CD14-positive monocyte (primary cell): ENCODE measurements around the gene APOC4. TPM values are rescaled to one million over a fixed set of nuclear protein-coding genes. Genes with fewer than 3 reads are reported as not detected.
"Not testable (repeated sequence)": the region's sequence is repeated elsewhere in the genome, so short reads cannot be mapped to it uniquely, and the experiment has no call there.

Source experiments
- DNase-seq, 3 donors: peaks; one replicate each; pipeline ENCODE4 v3.0.0-alpha.2; 2011 to 2022
- H2AFZ ChIP-seq: 2 replicates; pipeline ENCODE4 v1.6.0; 2012; ENCODE audit warnings: mild to moderate bottlenecking, low read depth, low read length, inconsistent platforms; ENCODE audit not compliant: insufficient read depth, poor library complexity, severe bottlenecking
- H3K27ac ChIP-seq, 2 donors: 1 replicate in 1 of 2; 2 replicates in 1 of 2; pipeline ENCODE4 v1.5.1; 2012 to 2013; ENCODE audit warnings: low read length in 2 of 2, control low read depth in 1 of 2, inconsistent platforms in 1 of 2, low read depth in 1 of 2, mild to moderate bottlenecking in 1 of 2
- H3K27me3 ChIP-seq, 2 donors: one replicate each; pipeline versions ENCODE4 v1.6.0 to v1.6.1; 2011 to 2013; ENCODE audit warnings: low read length in 2 of 2; ENCODE audit not compliant: control insufficient read depth in 2 of 2, insufficient read depth in 2 of 2
- H3K36me3 ChIP-seq, 2 donors: replicated peaks in 1 of 2; 1 replicate in 1 of 2; 2 replicates in 1 of 2; pipeline versions ENCODE4 v1.5.1 to v1.6.1; 2012 to 2013; ENCODE audit warnings: low read length in 2 of 2, control low read depth in 1 of 2, inconsistent platforms in 1 of 2, mild to moderate bottlenecking in 1 of 2; ENCODE audit not compliant: insufficient read depth in 2 of 2, control insufficient read depth in 1 of 2
- H3K4me1 ChIP-seq, 2 donors: 1 replicate in 1 of 2; 2 replicates in 1 of 2; pipeline versions ENCODE4 v1.5.1 to v1.6.1; 2012 to 2013; ENCODE audit warnings: low read length in 2 of 2, control low read depth in 1 of 2, inconsistent platforms in 1 of 2, mild to moderate bottlenecking in 1 of 2, moderate library complexity in 1 of 2; ENCODE audit not compliant: insufficient read depth in 2 of 2, control insufficient read depth in 1 of 2
- H3K4me2 ChIP-seq: replicated peaks from 2 replicates; pipeline ENCODE3; 2012; ENCODE audit warnings: low read length, moderate library complexity, mild to moderate bottlenecking; ENCODE audit not compliant: poor library complexity, severe bottlenecking; ENCODE audit errors: extremely low read depth
- H3K4me3 ChIP-seq, 3 experiments: fragments of 200-600 bp in 1 of 3; sonication (generic) in 1 of 3; replicated peaks in 1 of 3; 1 replicate in 2 of 3; 2 replicates in 1 of 3; pipeline ENCODE4 v1.5.1; 2011 to 2013; ENCODE audit warnings: low read length in 3 of 3, mild to moderate bottlenecking in 3 of 3, control low read depth in 2 of 3, low read depth in 2 of 3, inconsistent platforms in 1 of 3, moderate library complexity in 1 of 3
- H3K79me2 ChIP-seq: 2 replicates; pipeline ENCODE4 v1.6.0; 2012; ENCODE audit warnings: mild to moderate bottlenecking, control low read depth, inconsistent platforms, low read length, moderate library complexity; ENCODE audit not compliant: insufficient read depth
- H3K9ac ChIP-seq: 2 replicates; pipeline ENCODE4 v1.6.0; 2017; ENCODE audit warnings: low read length, mild to moderate bottlenecking; ENCODE audit not compliant: insufficient read depth, poor library complexity, severe bottlenecking
- H3K9me3 ChIP-seq, 2 donors: replicated peaks in 1 of 2; 1 replicate in 1 of 2; 2 replicates in 1 of 2; pipeline versions ENCODE4 v1.5.1 to v1.6.1; 2012 to 2013; ENCODE audit warnings: low read length in 2 of 2, control low read depth in 1 of 2; ENCODE audit not compliant: control insufficient read depth in 1 of 2, insufficient read depth in 1 of 2
- H4K20me1 ChIP-seq: 2 replicates; pipeline ENCODE4 v1.6.0; 2012; ENCODE audit warnings: mild to moderate bottlenecking, low read length, control low read depth, moderate library complexity; ENCODE audit not compliant: insufficient read depth
- H3K27ac Mint-ChIP-seq, 7 donors: one replicate each; pipeline ENCODE4 v1.8.0; 2020; ENCODE audit warnings: mild to moderate bottlenecking in 7 of 7, mixed read lengths in 7 of 7, moderate library complexity in 6 of 7, inconsistent platforms in 2 of 7
- H3K27me3 Mint-ChIP-seq, 3 donors: one replicate each; pipeline ENCODE4 v1.8.0; 2021 to 2022; ENCODE audit warnings: low read depth in 3 of 3, mild to moderate bottlenecking in 3 of 3, mixed read lengths in 3 of 3, moderate library complexity in 3 of 3, inconsistent platforms in 1 of 3
- H3K36me3 Mint-ChIP-seq, 2 donors: one replicate each; pipeline ENCODE4 v1.8.0; 2020; ENCODE audit warnings: mixed read lengths in 2 of 2, inconsistent platforms in 1 of 2, mild to moderate bottlenecking in 1 of 2
- H3K4me1 Mint-ChIP-seq: one replicate; pipeline ENCODE4 v1.8.0; 2020; ENCODE audit warnings: mild to moderate bottlenecking, mixed read lengths
- H3K4me3 Mint-ChIP-seq, 2 donors: one replicate each; pipeline ENCODE4 v1.8.0; 2020; ENCODE audit warnings: mild to moderate bottlenecking in 2 of 2, mixed read lengths in 2 of 2, moderate library complexity in 1 of 2
- H3K9me3 Mint-ChIP-seq, 7 donors: one replicate each; pipeline ENCODE4 v1.8.0; 2020 to 2022; ENCODE audit warnings: mixed read lengths in 7 of 7, mild to moderate bottlenecking in 6 of 7, moderate library complexity in 6 of 7, inconsistent platforms in 2 of 7
- WGBS: methylation state at CpG from one replicate; pipeline ENCODE4 v1.1.5; 2013; ENCODE audit warnings: missing lambda C conversion rate; ENCODE audit not compliant: insufficient coverage; 5-methylcytosine and 5-hydroxymethylcytosine counted together
- intact Hi-C, 2 donors: fragments of 100-400 bp; cut with micrococcal nuclease; formaldehyde crosslinking; loops; one replicate each; pipeline versions ENCODE4 v1.15.0 to v1.15.1; 2023
- polyA plus RNA-seq, 3 donors: library from polyadenylated mRNA; depleted of rRNA in 1 of 3; unstranded in 2 of 3; stranded (reverse) in 1 of 3; fragments of 300-500 nt in 2 of 3; fragments of >200 nt in 1 of 3; fragmentation: Illumina TruSeq in 2 of 3; gene quantifications; 1 replicate in 2 of 3; 2 replicates in 1 of 3; pipeline ENCODE4 v1.2.3, GENCODE V29; 2012 to 2021
- TF ChIP-seq, protein P1 (sequence below): fragments of 200-600 bp; IDR thresholded peaks from one replicate; pipeline ENCODE4 v1.8.0; 2022; ENCODE audit warnings: antibody characterized with exemption, mild to moderate bottlenecking

APOC4 gene
- polyA plus RNA-seq, 3 donors = not detected

DNA sequence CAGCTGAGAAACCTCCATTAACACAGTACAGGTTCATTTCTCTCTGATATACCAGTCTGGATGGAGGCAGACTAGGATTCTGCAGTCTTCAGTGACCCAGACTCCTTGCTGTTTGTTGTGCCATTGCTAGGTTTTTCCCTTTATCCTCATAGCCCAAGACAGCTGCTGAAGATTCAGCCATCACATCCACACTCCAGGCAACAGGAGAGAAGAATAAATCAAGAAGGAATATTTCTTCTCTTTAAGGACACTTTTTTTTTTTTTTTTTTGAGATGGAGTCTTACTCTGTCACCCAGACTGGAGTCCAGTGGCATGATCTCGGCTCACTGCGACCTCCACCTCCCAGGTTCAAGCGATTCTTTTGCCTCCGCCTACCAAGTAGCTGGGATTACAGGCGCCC is 27.4 kb downstream of the APOC4 start:
- H4K20me1 ChIP-seq = peaks cover 34% of the 10 kb centered on the region
- TF ChIP-seq, protein P1, sequence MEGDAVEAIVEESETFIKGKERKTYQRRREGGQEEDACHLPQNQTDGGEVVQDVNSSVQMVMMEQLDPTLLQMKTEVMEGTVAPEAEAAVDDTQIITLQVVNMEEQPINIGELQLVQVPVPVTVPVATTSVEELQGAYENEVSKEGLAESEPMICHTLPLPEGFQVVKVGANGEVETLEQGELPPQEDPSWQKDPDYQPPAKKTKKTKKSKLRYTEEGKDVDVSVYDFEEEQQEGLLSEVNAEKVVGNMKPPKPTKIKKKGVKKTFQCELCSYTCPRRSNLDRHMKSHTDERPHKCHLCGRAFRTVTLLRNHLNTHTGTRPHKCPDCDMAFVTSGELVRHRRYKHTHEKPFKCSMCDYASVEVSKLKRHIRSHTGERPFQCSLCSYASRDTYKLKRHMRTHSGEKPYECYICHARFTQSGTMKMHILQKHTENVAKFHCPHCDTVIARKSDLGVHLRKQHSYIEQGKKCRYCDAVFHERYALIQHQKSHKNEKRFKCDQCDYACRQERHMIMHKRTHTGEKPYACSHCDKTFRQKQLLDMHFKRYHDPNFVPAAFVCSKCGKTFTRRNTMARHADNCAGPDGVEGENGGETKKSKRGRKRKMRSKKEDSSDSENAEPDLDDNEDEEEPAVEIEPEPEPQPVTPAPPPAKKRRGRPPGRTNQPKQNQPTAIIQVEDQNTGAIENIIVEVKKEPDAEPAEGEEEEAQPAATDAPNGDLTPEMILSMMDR = no peak
- Mint-ChIP-seq H3K9me3 (no peaks in the 10 kb centered on the region), H3K36me3 (peaks cover 46 to 77% of the 10 kb centered on the region in 2 donors), H3K4me1 (no peaks in the 10 kb centered on the region), H3K27ac (no peak overlapping the region), H3K27me3 (peaks cover 0 to 3% (median 2%) of the 10 kb centered on the region in 3 donors), H3K4me3 (no peak overlapping the region)
- H3K36me3 ChIP-seq = peaks cover 37 to 79% of the 10 kb centered on the region in 2 donors
- no peaks in the 10 kb centered on the region for H3K9me3 ChIP-seq
- no peak overlapping the region for H3K4me2 ChIP-seq
- H3K79me2 ChIP-seq = peaks cover 10% of the 10 kb centered on the region
- no peak for DNase-seq
- 100% methylated on average over 3 of the region's 5 CpGs for WGBS
- no peak overlapping the region for H3K4me3 ChIP-seq
- H2AFZ ChIP-seq = no peak overlapping the region
- intact Hi-C loops = no loop called here
- H3K4me1 ChIP-seq = no peaks in the 10 kb centered on the region
- H3K27ac ChIP-seq = no peak overlapping the region
- H3K27me3 ChIP-seq = no peaks in the 10 kb centered on the region
- H3K9ac ChIP-seq = no peak overlapping the region

GRCh38 chr19:44971451-44971850 is 29.4 kb downstream of the APOC4 start:
- H3K79me2 ChIP-seq, H3K4me3 ChIP-seq, intact Hi-C loops, H3K27me3 ChIP-seq, H2AFZ ChIP-seq, DNase-seq, H3K9me3 ChIP-seq, H3K4me1 ChIP-seq, H3K4me1 Mint-ChIP-seq, H3K9me3 Mint-ChIP-seq, H3K4me3 Mint-ChIP-seq, H3K4me2 ChIP-seq, H3K27ac ChIP-seq, H3K9ac ChIP-seq, H3K27me3 Mint-ChIP-seq, H3K27ac Mint-ChIP-seq: not testable (repeated sequence)
- no CpG with 5 or more reads among the region's 6 CpGs for WGBS
- H4K20me1 ChIP-seq = peaks cover 28% of the 10 kb centered on the region
- H3K36me3 ChIP-seq = peaks cover 47 to 80% of the 10 kb centered on the region in 2 donors
- H3K36me3 Mint-ChIP-seq = peaks cover 51 to 77% of the 10 kb centered on the region in 2 donors
